Thyroid gland (tissue), 4 donors: ENCODE measurements around the gene MLLT6.

Experiments used
- CTCF ChIP-seq, 6 experiments: fragments of 200-600 bp in 3 of 6; fragments of 450-650 bp in 3 of 6; sonication (generic) in 3 of 6; IDR thresholded peaks; one replicate each; pipeline ENCODE4 v1.5.1; 2016 to 2019; ENCODE audit warnings: antibody characterized with exemption in 6 of 6, mild to moderate bottlenecking in 2 of 6, inconsistent platforms in 1 of 6, moderate library complexity in 1 of 6
- POLR2A ChIP-seq, 2 donors: fragments of 450-650 bp; IDR thresholded peaks; one replicate each; pipeline ENCODE4 v1.6.1; 2017; ENCODE audit warnings: antibody characterized with exemption in 2 of 2, mild to moderate bottlenecking in 2 of 2, moderate library complexity in 1 of 2

- TF ChIP-seq CTCF (IDR thresholded peaks at IDR 0.05) (no peak), POLR2A (IDR thresholded peaks at IDR 0.05) (no peak)
These were observed 30.1 kb upstream of the MLLT6 start, which contains the start of gene EPOP for GRCh38 chr17:38674749-38675615.
